GM03348 (cell line): ENCODE data around the gene TNNT3.
"Not testable (repeated sequence)": the region's sequence is repeated elsewhere in the genome, so short reads cannot be mapped to it uniquely, and the experiment has no call there.

ENCODE experiments used
- DNase-seq: peaks from one replicate; pipeline ENCODE4 v3.0.0; 2012; ENCODE audit warnings: low spot score

TNNT3 gene

DNA sequence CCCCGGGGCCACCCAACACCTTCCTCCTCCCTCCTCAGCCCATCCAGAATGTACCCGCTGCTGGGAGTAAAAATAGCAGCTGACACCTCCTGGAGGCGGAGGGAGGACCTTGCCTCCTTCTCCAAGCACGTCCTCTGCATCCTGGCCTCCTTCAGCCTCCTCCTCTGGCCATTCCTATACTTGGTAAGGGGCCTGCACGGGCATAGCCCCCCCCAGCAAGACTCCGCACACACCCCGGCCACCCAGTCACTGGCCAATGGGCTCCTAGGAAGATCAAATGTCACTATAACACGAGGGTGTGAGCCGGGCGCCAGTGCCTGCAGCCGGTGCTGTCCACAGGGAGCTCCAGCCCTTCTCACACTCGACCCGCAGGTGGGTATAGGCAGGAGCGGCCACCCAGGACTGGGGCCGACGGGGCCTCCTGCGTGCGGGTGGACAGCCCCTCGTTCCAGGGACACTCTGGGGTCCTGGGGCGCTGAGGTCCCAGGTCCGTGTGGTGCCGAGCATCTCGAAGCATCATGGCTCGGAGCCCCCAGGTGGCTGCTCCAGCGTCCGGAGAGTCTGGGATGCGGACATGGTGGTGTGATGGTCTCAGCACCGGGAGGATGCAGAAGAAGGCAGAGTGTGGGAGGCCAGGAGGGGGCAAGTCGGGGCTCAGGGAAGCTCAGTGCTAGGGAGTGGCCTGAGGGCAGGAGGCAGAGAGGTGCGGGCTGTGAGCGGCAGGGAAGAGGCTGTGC lies at the start of gene TNNT3:
Gene TNNT3, plus strand, starts transcription at position 313 of the 737 bp plus-strand sequence. CDS start 3,172 bp downstream, outside the sequence.
- DNase-seq: peak; percentile 23

DNA sequence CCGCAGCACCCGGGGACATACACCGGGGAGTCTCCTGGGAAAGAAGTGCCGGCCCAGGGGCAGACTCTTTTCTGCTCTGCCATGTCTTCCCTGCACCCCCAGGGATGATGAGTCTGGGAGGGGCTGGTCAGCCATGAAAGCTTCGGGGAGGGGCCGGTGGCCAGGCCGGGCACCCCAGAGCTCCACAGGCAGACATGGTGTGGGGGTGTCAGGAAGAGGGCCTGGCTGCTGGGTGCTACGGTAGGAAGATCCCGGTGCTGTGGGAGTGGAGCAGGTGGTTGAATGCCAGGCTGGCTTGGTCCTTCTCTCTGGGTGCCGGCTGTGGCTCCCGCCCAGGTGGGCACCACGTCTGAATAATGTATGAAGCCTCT lies 49.2 kb upstream of the TNNT3 start:
- no peak for DNase-seq

GRCh38 chr11:1870721-1871466 lies 48.6 kb upstream of the TNNT3 start:
- peak; percentile 56 for DNase-seq

DNA sequence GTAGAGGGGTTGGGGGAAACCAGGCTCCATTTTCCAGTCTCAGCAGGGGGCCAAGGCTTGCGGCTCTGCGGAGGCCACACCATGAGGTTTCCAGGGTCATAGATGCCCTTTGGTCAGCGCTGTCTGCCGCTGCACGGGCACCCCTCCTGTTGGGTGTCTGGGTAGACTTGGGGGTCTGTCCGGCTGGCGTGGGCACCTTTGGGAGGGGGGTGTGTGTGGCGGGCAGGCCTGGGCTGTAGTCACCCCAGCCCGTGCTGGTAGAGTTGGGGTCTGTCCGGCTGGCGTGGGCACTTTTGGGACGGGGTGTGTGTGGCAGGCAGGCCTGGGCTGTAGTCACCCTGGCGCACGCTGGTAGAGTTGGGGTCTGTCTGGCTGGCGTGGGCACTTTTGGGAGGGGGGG lies 48.0 kb upstream of the TNNT3 start:
- DNase-seq: no peak

- DNase-seq: no peak
These were observed 47.1 kb upstream of the TNNT3 start for GRCh38 chr11:1872267-1872985.

DNA sequence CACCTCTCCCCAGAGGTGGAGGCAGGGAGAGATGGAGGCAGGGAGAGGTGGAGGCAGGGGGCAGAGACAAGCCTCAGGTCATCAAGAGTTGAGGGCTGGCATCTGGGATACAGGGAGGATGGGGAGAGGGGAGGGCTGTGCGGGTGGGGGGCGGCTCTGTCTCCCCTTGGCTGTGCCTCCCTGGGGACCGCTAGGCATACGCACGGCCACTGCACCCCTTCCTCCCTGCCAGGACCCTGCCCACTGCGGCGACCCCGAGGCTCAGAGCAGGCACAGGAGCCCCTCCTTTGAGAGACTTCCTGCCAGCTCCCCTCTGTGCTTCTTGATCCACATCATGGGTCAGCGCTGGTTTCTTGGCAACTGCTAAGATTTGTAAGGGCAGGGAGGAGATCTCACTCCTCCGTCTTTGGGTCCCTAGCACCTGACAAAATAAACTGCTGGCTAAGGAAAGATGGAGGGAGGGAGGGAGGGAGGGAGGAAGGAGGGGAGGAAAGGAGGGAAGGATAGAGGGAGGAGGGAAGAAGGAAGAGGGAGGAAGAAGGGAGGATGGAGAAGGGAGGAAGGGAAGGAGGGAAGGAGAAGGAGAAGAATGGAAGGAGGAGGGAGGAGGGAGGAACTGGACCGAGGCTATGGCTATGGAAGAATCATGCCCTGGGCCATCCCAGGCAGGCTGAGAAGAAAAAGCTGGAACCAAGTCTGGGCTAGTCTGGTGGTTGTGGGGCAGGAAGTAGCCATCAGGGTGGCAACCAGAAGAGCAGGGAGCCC lies 46.3 kb upstream of the TNNT3 start:
- DNase-seq: no peak

GRCh38 chr11:1873813-1874150 lies 45.7 kb upstream of the TNNT3 start:
- not testable (repeated sequence) for DNase-seq

GRCh38 chr11:1874441-1875092 lies 44.9 kb upstream of the TNNT3 start:
- DNase-seq: not testable (repeated sequence)

DNA sequence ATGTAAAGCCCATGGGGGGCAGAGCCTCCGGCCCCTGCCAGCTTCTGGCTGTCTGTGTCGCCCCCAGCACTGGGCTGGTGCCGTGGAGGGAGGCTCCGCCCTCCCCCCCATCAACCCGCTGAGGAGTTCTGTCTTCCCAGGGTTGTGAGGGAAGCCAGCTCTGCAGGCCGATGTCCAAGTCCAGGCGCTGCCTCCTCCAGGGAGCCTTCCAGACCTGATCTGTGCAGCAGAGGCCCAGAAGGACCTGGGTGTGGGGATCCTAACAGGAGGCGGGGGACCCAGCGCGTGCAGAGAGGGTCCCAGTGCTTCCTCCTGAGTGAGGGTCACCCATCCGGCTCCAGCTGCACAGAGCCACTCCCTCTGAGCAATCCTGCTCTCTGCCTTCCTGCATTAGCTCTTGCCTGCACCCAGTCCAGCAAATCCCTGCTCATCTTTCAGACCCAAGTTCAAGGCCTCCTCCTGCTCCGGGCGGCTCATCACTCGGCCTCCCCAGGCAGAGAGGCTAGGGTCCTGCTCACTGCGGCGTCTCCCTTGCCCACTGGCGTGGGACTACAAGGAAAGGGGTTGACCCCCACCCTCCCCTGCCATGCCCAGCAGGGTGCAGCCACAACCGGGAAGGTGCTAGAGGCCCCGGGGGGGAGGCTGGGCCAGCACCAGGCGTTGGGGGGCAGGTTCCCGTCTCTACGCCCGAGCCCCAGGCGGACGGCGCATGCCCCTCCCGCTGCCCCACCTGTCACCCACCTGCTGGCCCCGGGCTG lies 44.2 kb upstream of the TNNT3 start:
- no peak for DNase-seq

- DNase-seq: not testable (repeated sequence)
These were observed 43.6 kb upstream of the TNNT3 start for GRCh38 chr11:1875851-1876301.

GRCh38 chr11:1876361-1877063 lies 43.0 kb upstream of the TNNT3 start:
- peak; percentile 74 for DNase-seq

- DNase-seq: no peak
These were observed 42.0 kb upstream of the TNNT3 start for GRCh38 chr11:1877211-1878136.

- no peak for DNase-seq
These were observed 41.1 kb upstream of the TNNT3 start for GRCh38 chr11:1878137-1879031.

DNA sequence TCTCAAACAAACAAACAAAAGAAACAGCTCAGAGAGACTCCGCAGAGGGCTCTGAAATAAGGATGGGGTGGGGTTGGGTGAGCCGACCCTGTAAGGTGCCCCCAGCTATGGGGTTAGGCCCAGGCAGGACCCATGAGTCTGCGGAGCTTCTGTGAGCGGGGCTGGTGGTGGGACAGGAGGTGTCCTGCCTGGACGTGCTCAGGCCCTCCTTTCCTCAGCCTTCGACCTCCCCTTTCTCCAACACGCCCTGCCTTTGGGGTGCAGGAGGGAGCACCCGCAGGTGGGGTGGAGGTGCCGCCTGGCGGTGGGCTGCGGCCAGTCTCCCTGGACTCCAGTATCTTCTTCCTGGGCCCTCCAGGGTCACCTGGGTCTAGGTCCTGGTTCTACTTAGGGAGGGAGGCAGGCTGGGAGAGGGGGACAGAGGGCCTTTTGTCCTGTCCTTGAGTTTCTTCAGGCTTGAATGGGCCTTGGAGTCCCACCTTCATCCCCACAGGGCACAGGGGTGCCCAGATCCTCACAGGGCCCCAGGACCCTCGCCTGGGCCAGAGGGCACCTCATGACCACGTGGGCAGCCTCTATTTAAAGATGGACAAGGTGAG lies 40.1 kb upstream of the TNNT3 start:
- DNase-seq: no peak

- DNase-seq: peak; percentile 63
These were observed 39.4 kb upstream of the TNNT3 start for GRCh38 chr11:1879941-1880720.

DNA sequence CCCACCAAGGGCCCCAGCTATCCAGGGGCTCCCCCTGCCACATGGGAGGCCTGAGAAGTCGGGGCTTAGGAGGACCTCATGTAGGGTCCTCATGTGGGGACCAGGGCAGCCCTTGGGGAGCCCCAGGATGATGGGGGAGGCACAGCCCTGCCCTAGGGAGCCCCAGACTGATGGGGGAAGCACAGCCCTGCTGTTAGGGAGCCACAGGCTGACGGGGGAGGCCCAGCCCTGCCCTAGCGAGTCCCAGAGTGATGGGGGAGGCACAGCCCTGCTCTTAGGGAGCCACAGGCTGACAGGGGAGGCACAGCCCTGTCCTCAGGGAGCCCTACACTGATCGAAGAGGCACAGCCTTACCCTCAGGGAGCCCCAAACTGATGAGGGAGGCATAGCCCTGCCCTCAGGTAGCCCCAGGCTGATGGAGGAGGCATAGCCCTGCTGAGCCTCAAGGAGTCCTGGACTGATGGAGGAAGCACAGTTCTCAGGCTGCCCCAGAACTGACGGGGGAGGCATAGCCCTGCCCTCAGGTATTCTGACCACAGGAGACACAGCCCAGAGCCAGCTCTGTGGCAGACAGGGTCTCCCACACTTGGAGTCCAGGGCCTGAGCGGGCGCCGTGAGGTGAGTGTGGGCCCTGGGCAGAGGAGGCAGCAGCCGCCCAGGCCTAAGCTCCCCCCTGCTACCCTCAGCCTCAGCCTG lies 38.6 kb upstream of the TNNT3 start:
- DNase-seq: no peak
